ENCODE measurements around the gene PSMB3. TPM values are rescaled to one million over a fixed set of nuclear protein-coding genes. Genes with fewer than 3 reads are reported as not detected.
A peak's percentile ranks its signal among the peaks of the same experiment; 100 is the strongest.

The PSMB3 gene
- polyA plus RNA-seq, 3 donors = 315 to 689 (median 625) TPM

DNA sequence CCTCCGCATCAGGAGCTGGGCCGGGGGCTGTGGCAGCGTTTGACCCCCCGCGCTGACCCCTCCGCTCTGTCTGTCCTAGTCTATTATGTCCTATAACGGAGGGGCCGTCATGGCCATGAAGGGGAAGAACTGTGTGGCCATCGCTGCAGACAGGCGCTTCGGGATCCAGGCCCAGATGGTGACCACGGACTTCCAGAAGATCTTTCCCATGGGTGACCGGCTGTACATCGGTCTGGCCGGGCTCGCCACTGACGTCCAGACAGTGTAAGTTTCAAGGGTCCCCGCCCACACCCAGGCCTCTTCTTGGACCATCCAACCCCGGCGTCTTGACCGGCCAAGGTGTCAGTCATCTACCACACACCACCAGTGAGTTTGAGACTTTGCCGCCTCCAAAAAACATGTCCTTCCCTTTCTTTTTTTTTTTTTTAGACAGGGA lies 548 bp downstream of the PSMB3 start:
- Mint-ChIP-seq H3K4me1 (peaks cover 47% of the 10 kb centered on the region), H3K4me3 (peak overlapping the region; percentile 94 to 100), H3K27ac (peak overlapping the region; percentile 96 to 100 (median 99)), H3K9me3 (peaks cover 0 to 11% (median 0%) of the 10 kb centered on the region in 7 donors), H3K27me3 (ENCODE audit: low read depth in 3 of 3) (peaks cover 21 to 32% (median 28%) of the 10 kb centered on the region in 3 donors), H3K36me3 (peaks cover 28 to 44% of the 10 kb centered on the region in 2 donors)
- 11% methylated on average over 22 of the region's 22 CpGs for WGBS (ENCODE audit: insufficient coverage)
- no peak for DNase-seq
- peaks cover 34 to 36% of the 10 kb centered on the region in 2 donors for H3K36me3 ChIP-seq (replicated peaks in 1 of 2; ENCODE audit: control insufficient read depth in 1 of 2, insufficient read depth in 2 of 2, low read length in 2 of 2)
- H3K4me3 ChIP-seq (replicated peaks in 1 of 3; ENCODE audit: low read depth in 2 of 3, low read length in 3 of 3) = peak overlapping the region; percentile 96 to 99 (median 98)
- intact Hi-C loops (cut with micrococcal nuclease) = loop anchor here (5.0 to 10.0 kb wide), 2 partner anchors 52 to 76 kb away; no protein-coding TSS in a partner anchor
- peaks cover 43% of the 10 kb centered on the region for H3K79me2 ChIP-seq (ENCODE audit: insufficient read depth, low read length)
- peak overlapping the region; percentile 97 to 98 for H3K27ac ChIP-seq (ENCODE audit: low read depth in 1 of 2, low read length in 2 of 2)
- peaks cover 7 to 30% of the 10 kb centered on the region in 2 donors for H3K27me3 ChIP-seq (ENCODE audit: control insufficient read depth in 2 of 2, insufficient read depth in 2 of 2, low read length in 2 of 2)
- H3K9me3 ChIP-seq (replicated peaks in 1 of 2; ENCODE audit: control insufficient read depth in 1 of 2, insufficient read depth in 1 of 2, low read length in 2 of 2) = no peaks in the 10 kb centered on the region
- peaks cover 49 to 55% of the 10 kb centered on the region in 2 donors for H3K4me1 ChIP-seq (ENCODE audit: control insufficient read depth in 1 of 2, insufficient read depth in 2 of 2, low read length in 2 of 2)
- no peak for TF ChIP-seq CTCF (IDR thresholded peaks at IDR 0.05)
- peak overlapping the region; percentile 85 for H2AFZ ChIP-seq (ENCODE audit: insufficient read depth, low read depth, low read length, poor library complexity, severe bottlenecking)
- peak overlapping the region; percentile 94 for H3K4me2 ChIP-seq (replicated peaks; ENCODE audit: extremely low read depth, low read length, poor library complexity, severe bottlenecking)
- peak overlapping the region; percentile 95 for H3K9ac ChIP-seq (ENCODE audit: insufficient read depth, low read length, poor library complexity, severe bottlenecking)
- H4K20me1 ChIP-seq (ENCODE audit: insufficient read depth, low read length) = peaks cover 34% of the 10 kb centered on the region

DNA sequence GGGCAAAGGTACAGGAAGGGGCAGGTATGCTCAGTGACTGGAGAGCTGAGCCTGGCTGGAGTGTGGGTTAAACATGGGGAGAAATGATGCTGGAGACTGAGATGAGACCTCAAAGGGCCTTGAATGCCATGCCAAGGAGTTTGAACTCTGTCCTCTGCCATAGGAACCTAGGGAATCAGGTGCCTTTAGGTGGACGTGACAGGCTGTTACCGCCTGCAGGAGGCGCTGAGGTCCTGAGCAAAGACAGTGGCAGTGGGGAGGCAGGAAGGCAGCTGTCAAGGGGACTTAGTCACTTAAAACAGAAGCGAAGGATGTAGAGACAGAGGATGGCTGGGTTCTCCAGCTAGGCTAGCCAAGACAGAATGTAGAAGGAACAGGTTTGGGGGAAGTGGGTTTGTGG lies 9.1 kb downstream of the PSMB3 start:
- H3K4me3 ChIP-seq (replicated peaks in 1 of 3; ENCODE audit: low read depth in 2 of 3, low read length in 3 of 3) = no peak overlapping the region
- intact Hi-C loops (cut with micrococcal nuclease) = no loop called here
- H3K9ac ChIP-seq (ENCODE audit: insufficient read depth, low read length, poor library complexity, severe bottlenecking) = no peak overlapping the region
- TF ChIP-seq CTCF (IDR thresholded peaks at IDR 0.05) = no peak
- no peak overlapping the region for H2AFZ ChIP-seq (ENCODE audit: insufficient read depth, low read depth, low read length, poor library complexity, severe bottlenecking)
- peaks cover 89 to 98% of the 10 kb centered on the region in 2 donors for H3K36me3 ChIP-seq (replicated peaks in 1 of 2; ENCODE audit: control insufficient read depth in 1 of 2, insufficient read depth in 2 of 2, low read length in 2 of 2)
- peaks cover 64% of the 10 kb centered on the region for H4K20me1 ChIP-seq (ENCODE audit: insufficient read depth, low read length)
- Mint-ChIP-seq H3K4me1 (no peaks in the 10 kb centered on the region), H3K27ac (peak overlapping the region in 2 of 7 donors; percentile 4 to 55), H3K27me3 (ENCODE audit: low read depth in 3 of 3) (no peaks in the 10 kb centered on the region), H3K36me3 (peaks cover 85 to 98% of the 10 kb centered on the region in 2 donors), H3K9me3 (no peaks in the 10 kb centered on the region), H3K4me3 (no peak overlapping the region)
- no peak overlapping the region for H3K4me2 ChIP-seq (replicated peaks; ENCODE audit: extremely low read depth, low read length, poor library complexity, severe bottlenecking)
- H3K9me3 ChIP-seq (replicated peaks in 1 of 2; ENCODE audit: control insufficient read depth in 1 of 2, insufficient read depth in 1 of 2, low read length in 2 of 2) = no peaks in the 10 kb centered on the region
- H3K4me1 ChIP-seq (ENCODE audit: control insufficient read depth in 1 of 2, insufficient read depth in 2 of 2, low read length in 2 of 2) = no peaks in the 10 kb centered on the region
- DNase-seq = no peak
- 93% methylated on average over 4 of the region's 4 CpGs for WGBS (ENCODE audit: insufficient coverage)
- no peaks in the 10 kb centered on the region for H3K27me3 ChIP-seq (ENCODE audit: control insufficient read depth in 2 of 2, insufficient read depth in 2 of 2, low read length in 2 of 2)
- H3K79me2 ChIP-seq (ENCODE audit: insufficient read depth, low read length) = peaks cover 6% of the 10 kb centered on the region
- no peak overlapping the region for H3K27ac ChIP-seq (ENCODE audit: low read depth in 1 of 2, low read length in 2 of 2)

All from CD14-positive monocyte (primary cell).